Measurements from ENCODE around the gene CTBP1. TPM values are rescaled to one million over a fixed set of nuclear protein-coding genes. Genes with fewer than 3 reads are reported as not detected.

Gene CTBP1
- total RNA-seq, 1 experiment from 2014 or later, result 153 TPM

DNA sequence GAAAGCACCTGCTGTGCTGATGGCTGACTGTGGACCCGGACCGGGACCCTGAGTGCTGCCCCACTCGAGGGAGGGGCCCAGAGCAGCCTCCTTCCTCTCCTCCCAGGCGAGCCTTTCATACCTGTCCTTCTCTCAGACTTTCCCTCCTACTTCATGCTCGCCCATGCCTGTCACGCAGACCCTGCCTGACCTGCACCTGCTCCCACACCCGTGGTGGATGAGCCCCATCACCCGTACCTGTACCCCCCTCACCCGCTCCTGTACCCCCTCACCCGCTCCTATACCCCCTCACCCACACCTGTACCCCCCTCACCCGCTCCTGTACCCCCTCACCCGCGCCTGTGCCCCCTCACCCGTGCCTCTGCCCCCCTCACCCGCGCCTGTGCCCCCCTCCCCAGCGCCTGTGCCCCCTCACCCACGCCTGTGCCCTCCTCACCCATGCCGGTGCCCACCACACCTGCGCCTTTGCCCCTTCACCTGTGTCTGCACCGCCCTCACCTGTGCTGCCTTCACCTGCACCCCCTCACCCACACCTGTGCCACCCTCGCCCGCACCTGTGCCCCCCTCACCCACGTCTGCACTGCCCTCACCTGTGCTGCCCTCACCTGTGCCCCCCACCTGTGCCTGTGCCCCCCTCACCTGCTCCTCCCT is 46.6 kb upstream of the CTBP1 start:
- no peak overlapping the region for H3K4me3 ChIP-seq
- H3K27ac ChIP-seq, result no peak overlapping the region
- no peak for DNase-seq
- no peaks in the 10 kb centered on the region for H3K9me2 ChIP-seq (ENCODE audit: insufficient read depth)
- peaks cover 7% of the 10 kb centered on the region for H3F3A ChIP-seq (ENCODE audit: insufficient read depth, low read depth)
- BruUV-seq (replicated peaks), result no TSS peak
- H3K4me2 ChIP-seq, result no peak overlapping the region
- POLR2A ChIA-PET (ENCODE audit: unreplicated experiment), result no interaction called here
- TF ChIP-seq CTCF (conservative IDR thresholded peaks at IDR 0.05), result no peak
- no peak for TF ChIP-seq EZH2 (IDR thresholded peaks at IDR 0.05; ENCODE audit: low read depth)
- H4K20me1 ChIP-seq (ENCODE audit: insufficient read depth), result peaks cover 72% of the 10 kb centered on the region
- peaks cover 83% of the 10 kb centered on the region for H3K79me2 ChIP-seq (ENCODE audit: low read depth)
- no peak overlapping the region for H2AFZ ChIP-seq
- no peaks in the 10 kb centered on the region for H3K27me3 ChIP-seq (ENCODE audit: insufficient read depth, low read depth)
- no peaks in the 10 kb centered on the region; the same call in 1 of the 2 replicates for H3K36me3 ChIP-seq (ENCODE audit: low read depth)
- no peaks in the 10 kb centered on the region for H3K9me3 ChIP-seq (ENCODE audit: insufficient read depth, low read depth)
- H3K4me1 ChIP-seq (replicated peaks; ENCODE audit: insufficient read depth), result peaks cover 19% of the 10 kb centered on the region
- intact Hi-C loops (cut with micrococcal nuclease; ENCODE audit: unreplicated experiment), result no loop called here
- CTCF ChIA-PET, result no interaction called here

- no TSS peak for BruUV-seq (replicated peaks)
- POLR2A ChIA-PET (ENCODE audit: unreplicated experiment), result interaction anchor here (0.5 kb wide), 1 partner anchor 35 kb away, joined by 8 read pairs; no protein-coding TSS in a partner anchor
- peaks cover 19% of the 10 kb centered on the region for H3K4me1 ChIP-seq (replicated peaks; ENCODE audit: insufficient read depth)
- H3K4me3 ChIP-seq, result no peak overlapping the region
- intact Hi-C loops (cut with micrococcal nuclease; ENCODE audit: unreplicated experiment), result loop anchor here (5.0 kb wide), 1 partner anchor 48 kb away; the partner anchor contains the start of gene CTBP1
- H2AFZ ChIP-seq, result no peak overlapping the region
- CTCF ChIA-PET, result no interaction called here
- H3K27me3 ChIP-seq (ENCODE audit: insufficient read depth, low read depth), result no peaks in the 10 kb centered on the region
- H3K27ac ChIP-seq, result no peak overlapping the region
- no peak overlapping the region for H3K4me2 ChIP-seq
- DNase-seq, result no peak
- no peaks in the 10 kb centered on the region for H3K9me3 ChIP-seq (ENCODE audit: insufficient read depth, low read depth)
- H3K9me2 ChIP-seq (ENCODE audit: insufficient read depth), result no peaks in the 10 kb centered on the region
- peaks cover 4% of the 10 kb centered on the region; the same call in 1 of the 2 replicates for H3F3A ChIP-seq (ENCODE audit: insufficient read depth, low read depth)
- TF ChIP-seq EZH2 (IDR thresholded peaks at IDR 0.05; ENCODE audit: low read depth) (no peak), CTCF (conservative IDR thresholded peaks at IDR 0.05) (no peak)
- H4K20me1 ChIP-seq (ENCODE audit: insufficient read depth), result peaks cover 67% of the 10 kb centered on the region
- H3K36me3 ChIP-seq (ENCODE audit: low read depth), result no peaks in the 10 kb centered on the region; the same call in 1 of the 2 replicates
- peaks cover 82% of the 10 kb centered on the region for H3K79me2 ChIP-seq (ENCODE audit: low read depth)
These were observed 46.0 kb upstream of the CTBP1 start for GRCh38 chr4:1294891-1295290.

DNA sequence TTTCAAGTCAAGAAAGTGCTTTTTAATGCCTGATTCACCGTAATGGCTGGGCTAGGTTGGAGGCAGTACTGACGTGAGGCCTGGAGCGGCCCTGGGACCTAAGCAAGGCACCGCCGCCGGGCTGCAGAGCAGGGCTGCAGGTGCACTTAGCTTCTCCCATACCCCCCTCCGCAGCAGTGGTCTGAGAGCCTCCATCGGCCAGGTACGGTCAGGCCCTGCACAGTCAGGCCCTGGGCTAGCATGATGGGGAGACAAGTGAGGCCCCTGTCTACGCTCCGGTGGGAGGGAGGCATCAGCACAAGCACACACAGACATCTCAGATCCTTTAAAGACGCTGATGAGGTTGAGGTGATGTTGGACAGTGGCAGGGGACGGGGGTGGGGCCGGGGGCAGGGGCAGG is 45.5 kb upstream of the CTBP1 start:
- no peak overlapping the region for H2AFZ ChIP-seq
- intact Hi-C loops (cut with micrococcal nuclease; ENCODE audit: unreplicated experiment), result loop anchor here (5.0 kb wide), 1 partner anchor 47 kb away; the partner anchor contains the start of gene CTBP1
- no peak overlapping the region for H3K4me3 ChIP-seq
- peaks cover 62% of the 10 kb centered on the region for H4K20me1 ChIP-seq (ENCODE audit: insufficient read depth)
- no peak for DNase-seq
- no peaks in the 10 kb centered on the region for H3K36me3 ChIP-seq (ENCODE audit: low read depth)
- peaks cover 4% of the 10 kb centered on the region; the same call in 1 of the 2 replicates for H3F3A ChIP-seq (ENCODE audit: insufficient read depth, low read depth)
- H3K4me2 ChIP-seq, result no peak overlapping the region
- H3K27ac ChIP-seq, result no peak overlapping the region
- CTCF ChIA-PET, result no interaction called here
- no peak for TF ChIP-seq CTCF (conservative IDR thresholded peaks at IDR 0.05)
- TF ChIP-seq EZH2 (IDR thresholded peaks at IDR 0.05; ENCODE audit: low read depth), result no peak
- POLR2A ChIA-PET (ENCODE audit: unreplicated experiment), result interaction anchor here (0.5 kb wide), 1 partner anchor 35 kb away, joined by 8 read pairs; no protein-coding TSS in a partner anchor
- H3K9me2 ChIP-seq (ENCODE audit: insufficient read depth), result no peaks in the 10 kb centered on the region
- no peaks in the 10 kb centered on the region for H3K27me3 ChIP-seq (ENCODE audit: insufficient read depth, low read depth)
- H3K9me3 ChIP-seq (ENCODE audit: insufficient read depth, low read depth), result no peaks in the 10 kb centered on the region
- no TSS peak for BruUV-seq (replicated peaks)
- peaks cover 77% of the 10 kb centered on the region for H3K79me2 ChIP-seq (ENCODE audit: low read depth)
- peaks cover 19% of the 10 kb centered on the region for H3K4me1 ChIP-seq (replicated peaks; ENCODE audit: insufficient read depth)
